A673 (cell line): ENCODE measurements around the gene ZNF316.

Source experiments
- EZH2 ChIP-seq: fragments of 200-600 bp; sonication (generic); IDR thresholded peaks from 2 replicates; pipeline ENCODE4 v1.6.1; 2017; ENCODE audit warnings: borderline replicate concordance, low read depth, mild to moderate bottlenecking, mixed read lengths, antibody characterized with exemption, low read length; ENCODE audit not compliant: poor library complexity, severe bottlenecking
- TF ChIP-seq, protein P1 (sequence below): fragments of 300-800, 200-600 bp; sonication (generic); conservative IDR thresholded peaks from 2 replicates; pipeline ENCODE4 v1.5.1; 2017; ENCODE audit warnings: low read depth, mild to moderate bottlenecking, antibody characterized with exemption, low read length, moderate library complexity, mixed read lengths

DNA sequence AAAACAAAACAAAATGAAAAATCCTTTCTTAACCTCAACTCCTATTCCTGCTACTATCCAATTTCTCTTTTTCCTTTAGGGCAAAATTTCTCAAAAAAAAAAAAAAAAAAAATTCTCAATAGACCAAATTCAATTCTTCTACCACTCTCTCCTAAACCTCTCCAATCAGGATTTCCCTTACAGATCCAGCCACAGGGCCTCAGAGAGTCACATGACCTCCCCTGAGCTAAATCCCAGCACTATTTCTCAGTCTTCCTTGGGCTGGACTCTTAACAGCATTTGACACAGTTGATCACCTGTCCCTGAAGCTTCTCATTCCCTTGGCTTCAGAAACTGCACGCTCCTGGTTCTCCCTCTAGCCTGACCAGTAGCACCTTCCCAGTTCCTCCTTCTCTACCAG lies 64.7 kb downstream of the ZNF316 start:
- TF ChIP-seq, protein P1, sequence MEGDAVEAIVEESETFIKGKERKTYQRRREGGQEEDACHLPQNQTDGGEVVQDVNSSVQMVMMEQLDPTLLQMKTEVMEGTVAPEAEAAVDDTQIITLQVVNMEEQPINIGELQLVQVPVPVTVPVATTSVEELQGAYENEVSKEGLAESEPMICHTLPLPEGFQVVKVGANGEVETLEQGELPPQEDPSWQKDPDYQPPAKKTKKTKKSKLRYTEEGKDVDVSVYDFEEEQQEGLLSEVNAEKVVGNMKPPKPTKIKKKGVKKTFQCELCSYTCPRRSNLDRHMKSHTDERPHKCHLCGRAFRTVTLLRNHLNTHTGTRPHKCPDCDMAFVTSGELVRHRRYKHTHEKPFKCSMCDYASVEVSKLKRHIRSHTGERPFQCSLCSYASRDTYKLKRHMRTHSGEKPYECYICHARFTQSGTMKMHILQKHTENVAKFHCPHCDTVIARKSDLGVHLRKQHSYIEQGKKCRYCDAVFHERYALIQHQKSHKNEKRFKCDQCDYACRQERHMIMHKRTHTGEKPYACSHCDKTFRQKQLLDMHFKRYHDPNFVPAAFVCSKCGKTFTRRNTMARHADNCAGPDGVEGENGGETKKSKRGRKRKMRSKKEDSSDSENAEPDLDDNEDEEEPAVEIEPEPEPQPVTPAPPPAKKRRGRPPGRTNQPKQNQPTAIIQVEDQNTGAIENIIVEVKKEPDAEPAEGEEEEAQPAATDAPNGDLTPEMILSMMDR: no peak
- no peak for TF ChIP-seq EZH2
